HepG2 (cell line): Measurements from ENCODE around the gene FBXO28. TPM values are rescaled to one million over a fixed set of nuclear protein-coding genes. Genes with fewer than 3 reads are reported as not detected.
A peak's percentile ranks its signal among the peaks of the same experiment; 100 is the strongest.

Source experiments
- HOXA7 ChIP-seq: sonication (generic); formaldehyde crosslinking; IDR thresholded peaks from 2 replicates; pipeline ENCODE4 v1.8.1; 2022; ENCODE audit warnings: mild to moderate bottlenecking, missing genetic modification reagents, moderate library complexity
- KDM5A ChIP-seq: fragments of 200-600 bp; sonication (generic); IDR thresholded peaks from 2 replicates; pipeline ENCODE4 v1.7.0; 2018; ENCODE audit warnings: antibody characterized with exemption, mild to moderate bottlenecking, low read length, borderline replicate concordance
- NCOA2 ChIP-seq: sonication (generic); formaldehyde crosslinking; IDR thresholded peaks from 2 replicates; pipeline ENCODE4 v1.8.0; 2022; ENCODE audit warnings: inconsistent platforms
- NFE2 ChIP-seq: sonication (generic); formaldehyde crosslinking; IDR thresholded peaks from 2 replicates; pipeline ENCODE4 v1.4.0; 2020; ENCODE audit warnings: missing genetic modification reagents
- PHF21A ChIP-seq: sonication (generic); formaldehyde crosslinking; IDR thresholded peaks from 2 replicates; pipeline ENCODE4 v1.5.0; 2020; ENCODE audit warnings: mild to moderate bottlenecking, missing genetic modification reagents
- RCOR2 ChIP-seq: IDR thresholded peaks from 2 replicates; pipeline ENCODE4 v1.6.1; 2016; ENCODE audit warnings: missing biosample characterization, missing genetic modification reagents
- SMC3 ChIP-seq: IDR thresholded peaks from 2 replicates; pipeline ENCODE4 v1.6.1; 2011; ENCODE audit warnings: low read length, improper control_type of control experiment
- TBX2 ChIP-seq: sonication (generic); formaldehyde crosslinking; IDR thresholded peaks from 2 replicates; pipeline ENCODE4 v1.5.0; 2020; ENCODE audit warnings: missing genetic modification reagents, mild to moderate bottlenecking, borderline replicate concordance
- ZFP82 ChIP-seq: sonication (generic); formaldehyde crosslinking; IDR thresholded peaks from 2 replicates; pipeline ENCODE4 v1.5.1; 2020; ENCODE audit warnings: mild to moderate bottlenecking, missing genetic modification reagents, borderline replicate concordance
- ZNF768 ChIP-seq: sonication (generic); formaldehyde crosslinking; IDR thresholded peaks from 2 replicates; pipeline ENCODE4 v1.4.0; 2020; ENCODE audit warnings: missing genetic modification reagents
- ZNF83 ChIP-seq: sonication (generic); formaldehyde crosslinking; IDR thresholded peaks from 2 replicates; pipeline ENCODE4 v1.4.0; 2020; ENCODE audit warnings: missing genetic modification reagents, mild to moderate bottlenecking, borderline replicate concordance
- ZNF879 ChIP-seq: sonication (generic); formaldehyde crosslinking; IDR thresholded peaks from 2 replicates; pipeline ENCODE4 v1.8.1; 2023; ENCODE audit warnings: missing genetic modification reagents
- ZSCAN22 ChIP-seq: sonication (generic); formaldehyde crosslinking; IDR thresholded peaks from 2 replicates; pipeline ENCODE4 v1.4.0; 2020; ENCODE audit warnings: mild to moderate bottlenecking, missing genetic modification reagents
- ZXDC ChIP-seq: sonication (generic); formaldehyde crosslinking; IDR thresholded peaks from 2 replicates; pipeline ENCODE4 v1.5.0; 2020; ENCODE audit warnings: mild to moderate bottlenecking, missing genetic modification reagents
- polyA plus RNA-seq, 8 experiments: library from polyadenylated mRNA; depleted of rRNA in 3 of 8; stranded (reverse) in 7 of 8; unstranded in 1 of 8; fragments of >200 nt; fragmentation: Illumina TruSeq in 4 of 8; extraction: Trizol in 4 of 8; gene quantifications; 2 replicates each; pipeline versions ENCODE4 v1.2.1 to v1.2.3, GENCODE V29; 2011 to 2016; ENCODE audit warnings: low read depth in 4 of 8, missing spikeins in 1 of 8, mixed read lengths in 1 of 8; ENCODE audit not compliant: insufficient read depth in 1 of 8
- total RNA-seq, 5 experiments: library from RNA; depleted of rRNA; stranded (reverse); fragments of >200 nt; fragmentation: Illumina TruSeq; extraction: Trizol; gene quantifications; 2 replicates each; pipeline ENCODE4 v1.2.3, GENCODE V29; 2016; ENCODE audit warnings: low read depth in 1 of 5
- TF ChIP-seq, protein P1 (sequence below): sonication (generic); formaldehyde crosslinking; IDR thresholded peaks from 2 replicates; pipeline ENCODE4 v1.4.0; 2020; ENCODE audit warnings: mild to moderate bottlenecking, missing genetic modification reagents
- TF ChIP-seq, protein P2 (sequence below), 2 experiments: fragments of 450-650 bp in 1 of 2; sonication (generic) in 1 of 2; formaldehyde crosslinking in 1 of 2; IDR thresholded peaks; 2 replicates each; pipeline versions ENCODE4 v1.6.1 to v1.8.0; 2016 to 2022; ENCODE audit warnings: antibody characterized with exemption in 1 of 2, mild to moderate bottlenecking in 1 of 2, missing genetic modification reagents in 1 of 2

Gene FBXO28
- total and polyA plus RNA-seq, 2 of the 13 experiments (the other 11 are each of a cell fraction or from before 2014, with no cell fraction given) = 8.5 to 29.1 TPM

DNA sequence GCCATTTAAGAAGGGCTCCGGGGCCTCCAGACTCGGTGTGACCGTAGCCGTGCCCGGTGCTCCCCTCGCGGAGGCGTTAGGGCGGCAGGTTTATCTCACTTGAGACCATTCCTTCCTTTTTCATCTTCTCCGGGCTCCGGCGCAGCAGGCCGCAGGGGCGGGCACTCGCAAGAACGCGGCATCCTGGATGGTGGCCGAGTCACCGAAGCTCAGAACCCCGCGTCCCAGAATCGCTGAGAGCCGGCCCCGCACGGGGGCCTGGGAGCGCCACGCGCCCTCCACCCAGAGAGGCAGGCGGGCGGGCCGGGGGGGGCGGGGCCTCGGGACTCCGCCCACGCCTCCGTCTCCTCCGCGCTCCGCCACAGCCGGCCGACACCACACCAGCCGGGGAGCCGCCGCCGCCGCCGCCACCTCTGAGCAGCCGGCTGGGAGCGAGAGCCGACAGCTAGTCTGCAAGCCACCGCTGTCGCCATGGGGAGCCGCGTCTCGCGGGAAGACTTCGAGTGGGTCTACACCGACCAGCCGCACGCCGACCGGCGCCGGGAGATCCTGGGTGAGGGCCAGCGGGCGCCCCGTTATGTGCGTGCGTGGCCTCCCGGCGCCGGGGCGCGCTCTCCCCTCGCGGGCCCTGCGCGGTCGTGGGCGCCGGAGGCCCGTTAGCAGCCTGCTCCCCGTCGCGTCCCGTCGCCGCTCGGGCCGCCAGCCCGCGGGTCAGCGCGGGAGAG lies 69.1 kb downstream of the FBXO28 start, which contains the start of gene DEGS1 (continued):
- TF ChIP-seq, protein P1, sequence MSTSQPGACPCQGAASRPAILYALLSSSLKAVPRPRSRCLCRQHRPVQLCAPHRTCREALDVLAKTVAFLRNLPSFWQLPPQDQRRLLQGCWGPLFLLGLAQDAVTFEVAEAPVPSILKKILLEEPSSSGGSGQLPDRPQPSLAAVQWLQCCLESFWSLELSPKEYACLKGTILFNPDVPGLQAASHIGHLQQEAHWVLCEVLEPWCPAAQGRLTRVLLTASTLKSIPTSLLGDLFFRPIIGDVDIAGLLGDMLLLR (CRISPR knock-in tag) = no peak; the same call in 1 of the 2 replicates
- no peak; the same call in 1 of the 2 replicates for TF ChIP-seq TBX2 (CRISPR knock-in tag)
- TF ChIP-seq KDM5A = peak; percentile 45; the same call in 1 of the 2 replicates
- TF ChIP-seq RCOR2 (CRISPR knock-in tag) = 0 out of 2 replicates have a peak, but pooled peaks have one; percentile 26
- peak; percentile 92; the same call in 1 of the 2 replicates for TF ChIP-seq ZFP82 (CRISPR knock-in tag)
- TF ChIP-seq ZNF768 = no peak
- 0 out of 2 replicates have a peak, but pooled peaks have one; percentile 16 for TF ChIP-seq ZSCAN22
- no peak for TF ChIP-seq SMC3
- no peak for TF ChIP-seq HOXA7 (CRISPR knock-in tag)
- no peak; the same call in 1 of the 2 replicates for TF ChIP-seq PHF21A (CRISPR knock-in tag)
- TF ChIP-seq NFE2 (CRISPR knock-in tag) = no peak
- no peak for TF ChIP-seq ZNF879 (CRISPR knock-in tag)
- TF ChIP-seq ZXDC (CRISPR knock-in tag) = 0 out of 2 replicates have a peak, but pooled peaks have one; percentile 47
- TF ChIP-seq, protein P2, sequence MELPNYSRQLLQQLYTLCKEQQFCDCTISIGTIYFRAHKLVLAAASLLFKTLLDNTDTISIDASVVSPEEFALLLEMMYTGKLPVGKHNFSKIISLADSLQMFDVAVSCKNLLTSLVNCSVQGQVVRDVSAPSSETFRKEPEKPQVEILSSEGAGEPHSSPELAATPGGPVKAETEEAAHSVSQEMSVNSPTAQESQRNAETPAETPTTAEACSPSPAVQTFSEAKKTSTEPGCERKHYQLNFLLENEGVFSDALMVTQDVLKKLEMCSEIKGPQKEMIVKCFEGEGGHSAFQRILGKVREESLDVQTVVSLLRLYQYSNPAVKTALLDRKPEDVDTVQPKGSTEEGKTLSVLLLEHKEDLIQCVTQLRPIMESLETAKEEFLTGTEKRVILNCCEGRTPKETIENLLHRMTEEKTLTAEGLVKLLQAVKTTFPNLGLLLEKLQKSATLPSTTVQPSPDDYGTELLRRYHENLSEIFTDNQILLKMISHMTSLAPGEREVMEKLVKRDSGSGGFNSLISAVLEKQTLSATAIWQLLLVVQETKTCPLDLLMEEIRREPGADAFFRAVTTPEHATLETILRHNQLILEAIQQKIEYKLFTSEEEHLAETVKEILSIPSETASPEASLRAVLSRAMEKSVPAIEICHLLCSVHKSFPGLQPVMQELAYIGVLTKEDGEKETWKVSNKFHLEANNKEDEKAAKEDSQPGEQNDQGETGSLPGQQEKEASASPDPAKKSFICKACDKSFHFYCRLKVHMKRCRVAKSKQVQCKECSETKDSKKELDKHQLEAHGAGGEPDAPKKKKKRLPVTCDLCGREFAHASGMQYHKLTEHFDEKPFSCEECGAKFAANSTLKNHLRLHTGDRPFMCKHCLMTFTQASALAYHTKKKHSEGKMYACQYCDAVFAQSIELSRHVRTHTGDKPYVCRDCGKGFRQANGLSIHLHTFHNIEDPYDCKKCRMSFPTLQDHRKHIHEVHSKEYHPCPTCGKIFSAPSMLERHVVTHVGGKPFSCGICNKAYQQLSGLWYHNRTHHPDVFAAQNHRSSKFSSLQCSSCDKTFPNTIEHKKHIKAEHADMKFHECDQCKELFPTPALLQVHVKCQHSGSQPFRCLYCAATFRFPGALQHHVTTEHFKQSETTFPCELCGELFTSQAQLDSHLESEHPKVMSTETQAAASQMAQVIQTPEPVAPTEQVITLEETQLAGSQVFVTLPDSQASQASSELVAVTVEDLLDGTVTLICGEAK (IDR thresholded peaks at IDR 0.05) = no peak
- TF ChIP-seq, protein P2 (CRISPR knock-in tag; IDR thresholded peaks at IDR 0.05) = no peak; the same call in 1 of the 2 replicates
- 0 out of 2 replicates have a peak, but pooled peaks have one; percentile 9 for TF ChIP-seq NCOA2 (CRISPR knock-in tag)
- peak; percentile 27; the same call in 1 of the 2 replicates for TF ChIP-seq ZNF83 (CRISPR knock-in tag)
